ENCODE results near the gene ACTMAP.
"Not testable (repeated sequence)": the region's sequence is repeated elsewhere in the genome, so short reads cannot be mapped to it uniquely, and the experiment has no call there.

Gene ACTMAP

GRCh38 chr19:40742477-40742876 lies 7.8 kb downstream of the ACTMAP start:
- no peak for DNase-seq

GRCh38 chr19:40741527-40742390 lies 8.5 kb downstream of the ACTMAP start:
- no peak for DNase-seq

GRCh38 chr19:40740747-40741146 lies 9.5 kb downstream of the ACTMAP start:
- DNase-seq = no peak

GRCh38 chr19:40739871-40740703 lies 10.2 kb downstream of the ACTMAP start:
- DNase-seq = no peak

- no peak for DNase-seq
These were observed 11.0 kb downstream of the ACTMAP start for GRCh38 chr19:40739030-40739839.

GRCh38 chr19:40737102-40737644 lies 13.1 kb downstream of the ACTMAP start:
- DNase-seq = no peak

GRCh38 chr19:40736661-40737060 lies 13.6 kb downstream of the ACTMAP start:
- DNase-seq = no peak

GRCh38 chr19:40735013-40735771 lies 15.1 kb downstream of the ACTMAP start:
- DNase-seq = no peak

GRCh38 chr19:40733149-40733548 lies 17.1 kb downstream of the ACTMAP start:
- DNase-seq = no peak

- DNase-seq = not testable (repeated sequence)
These were observed 18.0 kb downstream of the ACTMAP start for GRCh38 chr19:40732304-40732703.

GRCh38 chr19:40730065-40730464 lies 20.2 kb downstream of the ACTMAP start:
- not testable (repeated sequence) for DNase-seq

GRCh38 chr19:40726279-40726678 lies 24.0 kb downstream of the ACTMAP start:
- DNase-seq = no peak

- DNase-seq = no peak
These were observed 25.4 kb downstream of the ACTMAP start for GRCh38 chr19:40724855-40725254.

- DNase-seq = no peak
These were observed 26.0 kb downstream of the ACTMAP start for GRCh38 chr19:40724315-40724714.

- DNase-seq = no peak
These were observed 26.5 kb downstream of the ACTMAP start for GRCh38 chr19:40723661-40724254.

- DNase-seq = no peak
These were observed 28.2 kb downstream of the ACTMAP start for GRCh38 chr19:40721936-40722661.

- no peak for DNase-seq
These were observed 29.2 kb downstream of the ACTMAP start for GRCh38 chr19:40721140-40721486.

- DNase-seq = no peak
These were observed 30.8 kb downstream of the ACTMAP start for GRCh38 chr19:40719414-40719894.

- no peak for DNase-seq
These were observed 31.4 kb downstream of the ACTMAP start for GRCh38 chr19:40718774-40719391.
